HEK293 (cell line): ENCODE measurements around the gene OPN1SW.

Experiments
- BCL11A ChIP-seq: fragments of 450-650 bp; formaldehyde crosslinking; IDR thresholded peaks from 2 replicates; pipeline ENCODE4 v1.5.1; 2016; ENCODE audit warnings: low read depth, missing biosample characterization, missing genetic modification characterization
- MEIS1 ChIP-seq: sonication (generic); formaldehyde crosslinking; IDR thresholded peaks from 2 replicates; pipeline ENCODE4 v1.8.1; 2022; ENCODE audit warnings: missing genetic modification reagents, mild to moderate bottlenecking, borderline replicate concordance
- REPIN1 ChIP-seq: fragments of 450-650 bp; formaldehyde crosslinking; IDR thresholded peaks from 2 replicates; pipeline ENCODE4 v1.5.1; 2017; ENCODE audit warnings: missing biosample characterization, missing genetic modification characterization, low read depth
- SETDB1 ChIP-seq: IDR thresholded peaks from one replicate; pipeline ENCODE4 v1.6.1; 2017; ENCODE audit warnings: mild to moderate bottlenecking, low read length, moderate library complexity, mixed read lengths; ENCODE audit not compliant: insufficient read length
- SP3 ChIP-seq: fragments of 450-650 bp; formaldehyde crosslinking; IDR thresholded peaks from 2 replicates; pipeline ENCODE4 v1.5.1; 2016; ENCODE audit warnings: missing biosample characterization, missing genetic modification characterization
- WT1 ChIP-seq: fragments of 450-650 bp; formaldehyde crosslinking; IDR thresholded peaks from 2 replicates; pipeline ENCODE4 v1.5.1; 2016; ENCODE audit warnings: missing biosample characterization, missing genetic modification characterization
- ZBTB8A ChIP-seq: fragments of 450-650 bp; formaldehyde crosslinking; IDR thresholded peaks from 2 replicates; pipeline ENCODE4 v1.5.1; 2016; ENCODE audit warnings: missing biosample characterization, missing genetic modification characterization
- ZFHX2 ChIP-seq: fragments of 450-650 bp; formaldehyde crosslinking; conservative IDR thresholded peaks from 2 replicates; pipeline ENCODE4 v1.5.1; 2016; ENCODE audit warnings: missing biosample characterization, missing genetic modification characterization
- ZNF146 ChIP-seq: fragments of 450-650 bp; formaldehyde crosslinking; IDR thresholded peaks from 2 replicates; pipeline ENCODE4 v1.5.1; 2016; ENCODE audit warnings: missing biosample characterization, missing genetic modification characterization
- ZNF19 ChIP-seq: fragments of 450-650 bp; formaldehyde crosslinking; IDR thresholded peaks from 2 replicates; pipeline ENCODE4; 2016; ENCODE audit warnings: missing biosample characterization, missing genetic modification characterization, low read depth
- ZNF214 ChIP-seq: fragments of 450-650 bp; formaldehyde crosslinking; IDR thresholded peaks from 2 replicates; pipeline ENCODE4 v1.5.1; 2017; ENCODE audit warnings: missing biosample characterization, mild to moderate bottlenecking, missing genetic modification characterization, borderline replicate concordance
- ZNF274 ChIP-seq, 2 experiments: fragments of 200-500 bp in 1 of 2; fragments of 450-650 bp in 1 of 2; sonication (Bioruptor generic) in 1 of 2; formaldehyde crosslinking in 1 of 2; IDR thresholded peaks; 2 replicates each; pipeline versions ENCODE4 v1.5.1 to v1.6.1; 2014 to 2016; ENCODE audit warnings: borderline replicate concordance in 1 of 2, inconsistent platforms in 1 of 2, low read length in 1 of 2, missing biosample characterization in 1 of 2, missing genetic modification characterization in 1 of 2
- ZNF311 ChIP-seq: fragments of 450-650 bp; formaldehyde crosslinking; IDR thresholded peaks from 2 replicates; pipeline ENCODE4 v1.5.1; 2017; ENCODE audit warnings: missing biosample characterization, missing genetic modification characterization, borderline replicate concordance
- ZNF324 ChIP-seq: fragments of 450-650 bp; formaldehyde crosslinking; IDR thresholded peaks from 2 replicates; pipeline ENCODE4 v1.5.1; 2016; ENCODE audit warnings: missing biosample characterization, missing genetic modification characterization
- ZNF335 ChIP-seq: fragments of 450-650 bp; formaldehyde crosslinking; conservative IDR thresholded peaks from 2 replicates; pipeline ENCODE4 v1.5.1; 2016; ENCODE audit warnings: missing biosample characterization, missing genetic modification characterization
- ZNF366 ChIP-seq: fragments of 450-650 bp; formaldehyde crosslinking; conservative IDR thresholded peaks from 2 replicates; pipeline ENCODE4 v1.5.1; 2016; ENCODE audit warnings: missing biosample characterization, missing genetic modification characterization
- ZNF37A ChIP-seq: fragments of 450-650 bp; IDR thresholded peaks from 2 replicates; pipeline ENCODE4 v1.5.1; 2018; ENCODE audit warnings: missing biosample characterization, missing genetic modification characterization
- ZNF416 ChIP-seq: fragments of 450-650 bp; formaldehyde crosslinking; IDR thresholded peaks from 2 replicates; pipeline ENCODE4 v1.5.1; 2016; ENCODE audit warnings: missing biosample characterization, missing genetic modification characterization
- ZNF423 ChIP-seq: fragments of 450-650 bp; formaldehyde crosslinking; IDR thresholded peaks from 2 replicates; pipeline ENCODE4 v1.5.1; 2016; ENCODE audit warnings: missing biosample characterization, missing genetic modification characterization
- ZNF623 ChIP-seq: fragments of 450-650 bp; formaldehyde crosslinking; IDR thresholded peaks from 2 replicates; pipeline ENCODE4 v1.5.1; 2016; ENCODE audit warnings: missing biosample characterization, missing genetic modification characterization
- ZNF624 ChIP-seq: fragments of 450-650 bp; formaldehyde crosslinking; IDR thresholded peaks from 2 replicates; pipeline ENCODE4 v1.5.1; 2017; ENCODE audit warnings: missing biosample characterization, missing genetic modification characterization
- ZNF701 ChIP-seq: fragments of 450-650 bp; formaldehyde crosslinking; IDR thresholded peaks from 2 replicates; pipeline ENCODE4 v1.5.1; 2016; ENCODE audit warnings: missing biosample characterization, missing genetic modification characterization
- TF ChIP-seq, protein P1 (sequence below): fragments of 450-650 bp; IDR thresholded peaks from 2 replicates; pipeline ENCODE4 v1.5.1; 2018; ENCODE audit warnings: missing biosample characterization, mild to moderate bottlenecking, missing genetic modification characterization
- TF ChIP-seq, protein P2 (sequence below): fragments of 450-650 bp; formaldehyde crosslinking; IDR thresholded peaks from 2 replicates; pipeline ENCODE4 v1.5.1; 2016; ENCODE audit warnings: missing biosample characterization, missing genetic modification characterization, low read depth
- TF ChIP-seq, protein P3 (sequence below): fragments of 450-650 bp; formaldehyde crosslinking; IDR thresholded peaks from 2 replicates; pipeline ENCODE4 v1.5.1; 2016; ENCODE audit warnings: missing biosample characterization, missing genetic modification characterization
- TF ChIP-seq, protein P4 (sequence below): fragments of 450-650 bp; formaldehyde crosslinking; IDR thresholded peaks from 2 replicates; pipeline ENCODE4 v1.5.1; 2016; ENCODE audit warnings: missing biosample characterization, missing genetic modification characterization
- TF ChIP-seq, protein P5 (sequence below): fragments of 450-650 bp; formaldehyde crosslinking; IDR thresholded peaks from 2 replicates; pipeline ENCODE4 v1.5.1; 2016; ENCODE audit warnings: missing biosample characterization, missing genetic modification characterization
- TF ChIP-seq, protein P6 (sequence below): sonication (generic); formaldehyde crosslinking; IDR thresholded peaks from 2 replicates; pipeline ENCODE4 v1.8.1; 2022; ENCODE audit warnings: mild to moderate bottlenecking, moderate library complexity, missing genetic modification reagents

OPN1SW gene

DNA sequence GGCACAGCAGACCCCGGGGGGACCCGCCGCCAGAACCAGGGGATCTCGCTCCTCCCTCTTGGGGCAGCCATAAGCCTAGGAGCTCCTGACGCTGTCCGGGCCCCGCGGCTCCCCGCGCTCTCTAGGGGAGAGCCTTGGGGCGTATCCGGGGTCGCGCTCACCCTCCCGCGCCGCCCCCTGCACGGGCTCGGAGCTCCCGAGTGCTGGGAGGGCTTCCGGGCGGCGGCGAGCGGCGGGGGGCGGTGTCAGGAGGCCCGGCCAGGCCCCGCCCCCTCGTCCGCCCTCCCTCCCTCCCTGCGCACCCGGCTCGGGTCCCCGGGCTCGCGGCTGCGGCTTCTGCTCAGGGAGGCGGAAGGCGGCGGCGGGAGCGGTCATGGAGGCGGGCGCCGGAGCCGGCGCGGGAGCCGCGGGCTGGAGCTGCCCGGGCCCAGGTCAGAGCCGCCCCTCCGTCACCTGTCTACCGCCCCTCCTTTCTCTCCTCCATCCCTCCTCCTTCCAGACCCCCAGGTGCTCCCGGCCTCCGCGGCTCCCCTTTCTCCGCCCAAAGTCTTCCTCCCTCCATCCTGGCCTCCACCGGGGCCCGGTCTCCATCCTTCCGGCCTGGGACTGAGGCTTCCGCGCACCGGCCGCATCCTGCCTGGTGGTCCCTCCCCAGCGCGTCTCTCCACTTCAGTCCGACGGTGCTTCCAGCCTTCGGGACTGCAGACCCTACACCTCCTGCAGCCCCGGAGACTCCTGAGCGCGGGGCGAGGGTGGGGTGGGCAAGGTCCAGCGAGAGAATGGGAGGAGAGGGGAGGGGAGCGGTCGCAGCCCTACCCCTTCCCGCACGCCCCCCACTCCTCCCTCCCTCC is 15.8 kb upstream of the OPN1SW start, which contains the start of gene CCDC136 (continued):
- TF ChIP-seq, protein P1, sequence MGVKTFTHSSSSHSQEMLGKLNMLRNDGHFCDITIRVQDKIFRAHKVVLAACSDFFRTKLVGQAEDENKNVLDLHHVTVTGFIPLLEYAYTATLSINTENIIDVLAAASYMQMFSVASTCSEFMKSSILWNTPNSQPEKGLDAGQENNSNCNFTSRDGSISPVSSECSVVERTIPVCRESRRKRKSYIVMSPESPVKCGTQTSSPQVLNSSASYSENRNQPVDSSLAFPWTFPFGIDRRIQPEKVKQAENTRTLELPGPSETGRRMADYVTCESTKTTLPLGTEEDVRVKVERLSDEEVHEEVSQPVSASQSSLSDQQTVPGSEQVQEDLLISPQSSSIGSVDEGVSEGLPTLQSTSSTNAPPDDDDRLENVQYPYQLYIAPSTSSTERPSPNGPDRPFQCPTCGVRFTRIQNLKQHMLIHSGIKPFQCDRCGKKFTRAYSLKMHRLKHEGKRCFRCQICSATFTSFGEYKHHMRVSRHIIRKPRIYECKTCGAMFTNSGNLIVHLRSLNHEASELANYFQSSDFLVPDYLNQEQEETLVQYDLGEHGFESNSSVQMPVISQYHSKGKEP (tag by site-specific recombination): no peak
- peak; percentile 97 for TF ChIP-seq ZNF366 (tag by site-specific recombination)
- TF ChIP-seq, protein P2, sequence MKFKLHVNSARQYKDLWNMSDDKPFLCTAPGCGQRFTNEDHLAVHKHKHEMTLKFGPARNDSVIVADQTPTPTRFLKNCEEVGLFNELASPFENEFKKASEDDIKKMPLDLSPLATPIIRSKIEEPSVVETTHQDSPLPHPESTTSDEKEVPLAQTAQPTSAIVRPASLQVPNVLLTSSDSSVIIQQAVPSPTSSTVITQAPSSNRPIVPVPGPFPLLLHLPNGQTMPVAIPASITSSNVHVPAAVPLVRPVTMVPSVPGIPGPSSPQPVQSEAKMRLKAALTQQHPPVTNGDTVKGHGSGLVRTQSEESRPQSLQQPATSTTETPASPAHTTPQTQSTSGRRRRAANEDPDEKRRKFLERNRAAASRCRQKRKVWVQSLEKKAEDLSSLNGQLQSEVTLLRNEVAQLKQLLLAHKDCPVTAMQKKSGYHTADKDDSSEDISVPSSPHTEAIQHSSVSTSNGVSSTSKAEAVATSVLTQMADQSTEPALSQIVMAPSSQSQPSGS (tag by site-specific recombination): no peak
- no peak for TF ChIP-seq ZNF701 (tag by site-specific recombination)
- 0 out of 2 replicates have a peak, but pooled peaks have one; percentile 55 for TF ChIP-seq WT1
- TF ChIP-seq, protein P3, sequence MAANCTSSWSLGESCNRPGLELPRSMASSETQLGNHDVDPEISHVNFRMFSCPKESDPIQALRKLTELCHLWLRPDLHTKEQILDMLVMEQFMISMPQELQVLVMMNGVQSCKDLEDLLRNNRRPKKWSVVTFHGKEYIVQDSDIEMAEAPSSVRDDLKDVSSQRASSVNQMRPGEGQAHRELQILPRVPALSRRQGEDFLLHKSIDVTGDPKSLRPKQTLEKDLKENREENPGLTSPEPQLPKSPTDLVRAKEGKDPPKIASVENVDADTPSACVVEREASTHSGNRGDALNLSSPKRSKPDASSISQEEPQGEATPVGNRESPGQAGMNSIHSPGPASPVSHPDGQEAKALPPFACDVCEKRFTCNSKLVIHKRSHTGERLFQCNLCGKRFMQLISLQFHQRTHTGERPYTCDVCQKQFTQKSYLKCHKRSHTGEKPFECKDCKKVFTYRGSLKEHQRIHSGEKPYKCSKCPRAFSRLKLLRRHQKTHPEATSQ (tag by site-specific recombination): no peak
- TF ChIP-seq, protein P4, sequence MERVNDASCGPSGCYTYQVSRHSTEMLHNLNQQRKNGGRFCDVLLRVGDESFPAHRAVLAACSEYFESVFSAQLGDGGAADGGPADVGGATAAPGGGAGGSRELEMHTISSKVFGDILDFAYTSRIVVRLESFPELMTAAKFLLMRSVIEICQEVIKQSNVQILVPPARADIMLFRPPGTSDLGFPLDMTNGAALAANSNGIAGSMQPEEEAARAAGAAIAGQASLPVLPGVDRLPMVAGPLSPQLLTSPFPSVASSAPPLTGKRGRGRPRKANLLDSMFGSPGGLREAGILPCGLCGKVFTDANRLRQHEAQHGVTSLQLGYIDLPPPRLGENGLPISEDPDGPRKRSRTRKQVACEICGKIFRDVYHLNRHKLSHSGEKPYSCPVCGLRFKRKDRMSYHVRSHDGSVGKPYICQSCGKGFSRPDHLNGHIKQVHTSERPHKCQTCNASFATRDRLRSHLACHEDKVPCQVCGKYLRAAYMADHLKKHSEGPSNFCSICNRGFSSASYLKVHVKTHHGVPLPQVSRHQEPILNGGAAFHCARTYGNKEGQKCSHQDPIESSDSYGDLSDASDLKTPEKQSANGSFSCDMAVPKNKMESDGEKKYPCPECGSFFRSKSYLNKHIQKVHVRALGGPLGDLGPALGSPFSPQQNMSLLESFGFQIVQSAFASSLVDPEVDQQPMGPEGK (tag by site-specific recombination): peak; percentile 83
- TF ChIP-seq ZNF416 (tag by site-specific recombination): no peak
- no peak for TF ChIP-seq ZNF311 (tag by site-specific recombination)
- no peak for TF ChIP-seq ZNF19
- 0 out of 2 replicates have a peak, but pooled peaks have one; percentile 40 for TF ChIP-seq BCL11A
- TF ChIP-seq ZBTB8A (tag by site-specific recombination): peak; percentile 45
- TF ChIP-seq REPIN1 (tag by site-specific recombination): peak; percentile 44; the same call in 1 of the 2 replicates
- TF ChIP-seq ZNF146: 0 out of 2 replicates have a peak, but pooled peaks have one; percentile 20
- TF ChIP-seq ZNF324 (tag by site-specific recombination): 0 out of 2 replicates have a peak, but pooled peaks have one; percentile 30
- TF ChIP-seq ZNF623 (tag by site-specific recombination): no peak
- TF ChIP-seq, protein P5, sequence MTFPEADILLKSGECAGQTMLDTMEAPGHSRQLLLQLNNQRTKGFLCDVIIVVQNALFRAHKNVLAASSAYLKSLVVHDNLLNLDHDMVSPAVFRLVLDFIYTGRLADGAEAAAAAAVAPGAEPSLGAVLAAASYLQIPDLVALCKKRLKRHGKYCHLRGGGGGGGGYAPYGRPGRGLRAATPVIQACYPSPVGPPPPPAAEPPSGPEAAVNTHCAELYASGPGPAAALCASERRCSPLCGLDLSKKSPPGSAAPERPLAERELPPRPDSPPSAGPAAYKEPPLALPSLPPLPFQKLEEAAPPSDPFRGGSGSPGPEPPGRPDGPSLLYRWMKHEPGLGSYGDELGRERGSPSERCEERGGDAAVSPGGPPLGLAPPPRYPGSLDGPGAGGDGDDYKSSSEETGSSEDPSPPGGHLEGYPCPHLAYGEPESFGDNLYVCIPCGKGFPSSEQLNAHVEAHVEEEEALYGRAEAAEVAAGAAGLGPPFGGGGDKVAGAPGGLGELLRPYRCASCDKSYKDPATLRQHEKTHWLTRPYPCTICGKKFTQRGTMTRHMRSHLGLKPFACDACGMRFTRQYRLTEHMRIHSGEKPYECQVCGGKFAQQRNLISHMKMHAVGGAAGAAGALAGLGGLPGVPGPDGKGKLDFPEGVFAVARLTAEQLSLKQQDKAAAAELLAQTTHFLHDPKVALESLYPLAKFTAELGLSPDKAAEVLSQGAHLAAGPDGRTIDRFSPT (tag by site-specific recombination): no peak
- 0 out of 2 replicates have a peak, but pooled peaks have one; percentile 36 for TF ChIP-seq ZNF423
- TF ChIP-seq ZNF335 (tag by site-specific recombination): peak; percentile 68
- TF ChIP-seq, protein P6, sequence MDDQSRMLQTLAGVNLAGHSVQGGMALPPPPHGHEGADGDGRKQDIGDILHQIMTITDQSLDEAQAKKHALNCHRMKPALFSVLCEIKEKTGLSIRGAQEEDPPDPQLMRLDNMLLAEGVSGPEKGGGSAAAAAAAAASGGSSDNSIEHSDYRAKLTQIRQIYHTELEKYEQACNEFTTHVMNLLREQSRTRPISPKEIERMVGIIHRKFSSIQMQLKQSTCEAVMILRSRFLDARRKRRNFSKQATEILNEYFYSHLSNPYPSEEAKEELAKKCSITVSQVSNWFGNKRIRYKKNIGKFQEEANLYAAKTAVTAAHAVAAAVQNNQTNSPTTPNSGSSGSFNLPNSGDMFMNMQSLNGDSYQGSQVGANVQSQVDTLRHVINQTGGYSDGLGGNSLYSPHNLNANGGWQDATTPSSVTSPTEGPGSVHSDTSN (CRISPR knock-in tag): no peak
- no peak for TF ChIP-seq MEIS1 (CRISPR knock-in tag)
- TF ChIP-seq SP3 (tag by site-specific recombination): peak; percentile 83; the same call in 1 of the 2 replicates
- 0 out of 2 replicates have a peak, but pooled peaks have one; percentile 14 for TF ChIP-seq ZFHX2 (tag by site-specific recombination)
- no peak for TF ChIP-seq SETDB1
- no peak for TF ChIP-seq ZNF37A (tag by site-specific recombination)
- no peak for TF ChIP-seq ZNF624 (tag by site-specific recombination)
- no peak for TF ChIP-seq ZNF214
- no peak for TF ChIP-seq ZNF274 (IDR thresholded peaks at IDR 0.05; ENCODE audit: low read length)
- TF ChIP-seq ZNF274 (tag by site-specific recombination; IDR thresholded peaks at IDR 0.05; ENCODE audit: borderline replicate concordance): no peak
